Suprapubic skin (tissue), 4 donors: Measurements from ENCODE around the gene SND1. TPM values are rescaled to one million over a fixed set of nuclear protein-coding genes. Genes with fewer than 3 reads are reported as not detected.

ENCODE experiments used
- DNase-seq, 2 donors: peaks; one replicate each; pipeline ENCODE4 v3.0.0-alpha.2; 2019; ENCODE audit warnings: low spot score in 2 of 2
- H3K27ac ChIP-seq: fragments of 200-600 bp; sonication (generic); one replicate; pipeline ENCODE4 v1.5.1; 2019
- H3K27me3 ChIP-seq: fragments of 200-600 bp; sonication (generic); one replicate; pipeline ENCODE4 v1.5.1; 2019
- H3K36me3 ChIP-seq: fragments of 200-600 bp; sonication (generic); one replicate; pipeline ENCODE4 v1.5.1; 2019
- H3K4me1 ChIP-seq: fragments of 200-600 bp; sonication (generic); one replicate; pipeline ENCODE4 v1.5.1; 2019
- H3K4me3 ChIP-seq: fragments of 200-600 bp; sonication (generic); one replicate; pipeline ENCODE4 v1.5.1; 2019; ENCODE audit warnings: mild to moderate bottlenecking
- H3K9me3 ChIP-seq: fragments of 200-600 bp; sonication (generic); one replicate; pipeline ENCODE4 v1.5.1; 2019
- CTCF ChIP-seq, 2 donors: fragments of 200-600 bp in 1 of 2; fragments of 450-650 bp in 1 of 2; sonication (generic) in 1 of 2; IDR thresholded peaks; one replicate each; pipeline ENCODE4 v1.5.1; 2016 to 2019; ENCODE audit warnings: antibody characterized with exemption in 2 of 2, mild to moderate bottlenecking in 1 of 2, moderate library complexity in 1 of 2
- EP300 ChIP-seq: sonication (generic); formaldehyde crosslinking; IDR thresholded peaks from one replicate; pipeline ENCODE4 v1.6.1; 2017; ENCODE audit warnings: antibody characterized with exemption
- POLR2A ChIP-seq, 2 donors: fragments of 450-650 bp; IDR thresholded peaks; one replicate each; pipeline ENCODE4 v1.6.1; 2017; ENCODE audit warnings: antibody characterized with exemption in 2 of 2, mild to moderate bottlenecking in 2 of 2, moderate library complexity in 2 of 2
- POLR2AphosphoS5 ChIP-seq, 3 donors: sonication (generic); formaldehyde crosslinking; IDR thresholded peaks; one replicate each; pipeline ENCODE4 v1.6.1; 2017; ENCODE audit warnings: antibody characterized with exemption in 3 of 3
- WGBS: methylation state at CpG from one replicate; pipeline ENCODE4 v1.1.5; 2018; 5-methylcytosine and 5-hydroxymethylcytosine counted together
- total RNA-seq, 4 donors: library from RNA; depleted of rRNA; stranded (reverse); fragments of >200 nt; gene quantifications; one replicate each; pipeline ENCODE4 v1.1.0, GENCODE V29; 2016

Gene SND1
- total RNA-seq, 4 donors from 2014 or later: 72.2 to 99.8 (median 77.2) TPM

DNA sequence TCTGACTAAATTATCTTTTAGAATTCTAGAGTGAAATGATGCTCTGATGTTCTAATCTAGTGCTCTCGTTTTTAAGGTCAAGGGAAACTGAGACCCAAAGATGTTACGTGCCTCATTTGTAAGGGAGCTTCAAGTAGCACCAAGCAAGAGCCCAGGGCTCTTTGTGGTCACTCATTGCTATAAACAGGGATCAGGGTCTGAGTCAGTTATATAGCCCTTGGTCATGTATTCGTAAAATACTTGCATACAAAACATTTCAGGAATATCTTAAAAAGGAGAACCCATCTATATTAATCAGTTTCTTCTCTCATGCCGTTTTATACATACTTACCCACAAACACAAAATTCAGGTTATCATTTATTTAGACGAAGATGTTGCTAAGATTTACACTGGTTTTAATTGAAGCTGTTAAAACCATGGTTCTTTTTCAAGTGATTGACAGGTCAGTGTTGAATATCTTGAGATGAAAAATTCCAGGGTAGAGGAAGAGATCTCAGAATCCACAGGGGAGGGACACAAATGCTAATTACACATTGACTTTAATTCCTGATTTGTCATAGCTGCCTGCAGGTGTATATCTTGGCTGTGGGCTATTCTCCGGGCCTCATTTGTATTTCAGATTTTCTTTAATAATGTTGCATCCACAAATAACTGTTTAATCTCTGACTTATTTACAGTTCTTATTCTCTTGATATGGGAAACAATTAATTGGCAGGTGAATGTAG lies 188.4 kb downstream of the SND1 start:
- no peak for TF ChIP-seq CTCF (IDR thresholded peaks at IDR 0.05)
- Histone ChIP-seq H3K4me1 (peaks cover 6% of the 10 kb centered on the region), H3K27ac (no peak overlapping the region), H3K4me3 (no peak overlapping the region), H3K9me3 (no peaks in the 10 kb centered on the region), H3K27me3 (no peaks in the 10 kb centered on the region), H3K36me3 (no peaks in the 10 kb centered on the region)
- 94% methylated on average over 6 of the region's 6 CpGs for WGBS
- no peak for DNase-seq

- no peak for DNase-seq
- no peaks in the 10 kb centered on the region for H3K27me3 ChIP-seq
- H3K27ac ChIP-seq: no peak overlapping the region
- peaks cover 6% of the 10 kb centered on the region for H3K4me1 ChIP-seq
- H3K4me3 ChIP-seq: no peak overlapping the region
- 91% methylated on average over 2 of the region's 2 CpGs for WGBS
- no peaks in the 10 kb centered on the region for H3K9me3 ChIP-seq
- TF ChIP-seq POLR2A (IDR thresholded peaks at IDR 0.05): no peak
- TF ChIP-seq EP300: no peak
- no peak for TF ChIP-seq CTCF (IDR thresholded peaks at IDR 0.05)
- no peak for TF ChIP-seq POLR2AphosphoS5 (IDR thresholded peaks at IDR 0.05)
- no peaks in the 10 kb centered on the region for H3K36me3 ChIP-seq
Measured at GRCh38 chr7:127844165-127844564, 192.2 kb downstream of the SND1 start.

- no peak for DNase-seq
Measured at GRCh38 chr7:127844707-127845331, 192.8 kb downstream of the SND1 start.

GRCh38 chr7:127845522-127846214 lies 193.7 kb downstream of the SND1 start:
- H3K27me3 ChIP-seq: no peaks in the 10 kb centered on the region
- H3K36me3 ChIP-seq: no peaks in the 10 kb centered on the region
- WGBS: 53% methylated on average over 1 of the region's 1 CpG
- H3K27ac ChIP-seq: no peak overlapping the region
- DNase-seq: no peak
- H3K4me3 ChIP-seq: no peak overlapping the region
- TF ChIP-seq POLR2A (IDR thresholded peaks at IDR 0.05): no peak
- TF ChIP-seq POLR2AphosphoS5 (IDR thresholded peaks at IDR 0.05): no peak
- TF ChIP-seq EP300: no peak
- no peak for TF ChIP-seq CTCF (IDR thresholded peaks at IDR 0.05)
- no peaks in the 10 kb centered on the region for H3K9me3 ChIP-seq
- H3K4me1 ChIP-seq: peaks cover 6% of the 10 kb centered on the region

More at GRCh38 chr7:127844707-127845331, 192.8 kb downstream of the SND1 start:
- WGBS: 55% methylated on average over 2 of the region's 2 CpGs
- no peaks in the 10 kb centered on the region for H3K9me3 ChIP-seq
- no peak overlapping the region for H3K27ac ChIP-seq
- TF ChIP-seq POLR2A (IDR thresholded peaks at IDR 0.05) (no peak), POLR2AphosphoS5 (IDR thresholded peaks at IDR 0.05) (no peak), CTCF (IDR thresholded peaks at IDR 0.05) (no peak), EP300 (no peak)
- no peaks in the 10 kb centered on the region for H3K36me3 ChIP-seq
- no peak overlapping the region for H3K4me3 ChIP-seq
- peaks cover 6% of the 10 kb centered on the region for H3K4me1 ChIP-seq
- no peaks in the 10 kb centered on the region for H3K27me3 ChIP-seq

DNA sequence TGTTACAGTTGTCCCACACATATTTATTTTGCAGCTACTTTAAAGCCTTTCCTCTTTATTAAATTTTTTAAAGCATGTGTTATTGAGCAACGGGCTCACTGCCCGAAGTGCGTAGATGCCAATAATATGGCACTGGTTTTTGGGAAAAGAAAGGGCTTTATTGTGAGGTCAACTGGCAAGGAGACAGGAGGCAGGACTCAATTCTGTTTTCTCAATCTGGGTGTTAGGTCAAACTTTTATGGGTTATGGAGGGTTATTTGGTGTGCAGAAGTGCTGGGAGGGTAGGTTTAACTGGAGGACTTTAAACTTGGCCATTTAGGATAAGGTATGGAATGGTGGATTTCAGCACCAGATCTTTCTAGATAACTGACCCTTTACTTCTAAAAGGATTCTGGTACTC lies 195.6 kb downstream of the SND1 start:
- Histone ChIP-seq H3K27me3 (no peaks in the 10 kb centered on the region), H3K9me3 (no peaks in the 10 kb centered on the region), H3K36me3 (no peaks in the 10 kb centered on the region), H3K4me3 (no peak overlapping the region), H3K4me1 (peaks cover 6% of the 10 kb centered on the region), H3K27ac (no peak overlapping the region)
- no peak for DNase-seq
- TF ChIP-seq POLR2AphosphoS5 (IDR thresholded peaks at IDR 0.05) (no peak), POLR2A (IDR thresholded peaks at IDR 0.05) (no peak), EP300 (no peak), CTCF (IDR thresholded peaks at IDR 0.05) (no peak)
- WGBS: 66% methylated on average over 3 of the region's 3 CpGs
